Kidney (tissue), 22 donors: ENCODE results near the gene DIMT1. TPM values are rescaled to one million over a fixed set of nuclear protein-coding genes. Genes with fewer than 3 reads are reported as not detected.
A peak's percentile ranks its signal among the peaks of the same experiment; 100 is the strongest.

Experiments used
- DNase-seq, 5 donors: peaks; one replicate each; pipeline ENCODE4 v3.0.0-alpha.2; 2013 to 2020
- FAIRE-seq: peaks from 2 replicates; lab custom pipeline; 2012; peaks lifted over from hg19 to GRCh38; lab: Jason Lieb, UNC
- H3K27ac ChIP-seq, 2 donors: one replicate each; pipeline ENCODE4 v1.7.0; 2013; ENCODE audit warnings: low read depth in 2 of 2, low read length in 2 of 2, inconsistent platforms in 1 of 2
- H3K27me3 ChIP-seq: one replicate; pipeline ENCODE4 v1.7.1; 2013; ENCODE audit warnings: low read length, inconsistent platforms; ENCODE audit not compliant: control insufficient read depth, insufficient read depth
- H3K36me3 ChIP-seq, 3 donors: one replicate each; pipeline versions ENCODE4 v1.7.0 to v1.7.1; 2013; ENCODE audit warnings: low read length in 3 of 3, control low read depth in 1 of 3, inconsistent platforms in 1 of 3; ENCODE audit not compliant: insufficient read depth in 3 of 3, control insufficient read depth in 2 of 3
- H3K4me1 ChIP-seq, 3 donors: one replicate each; pipeline versions ENCODE4 v1.7.0 to v1.7.1; 2013; ENCODE audit warnings: low read length in 3 of 3, inconsistent platforms in 1 of 3, low read depth in 1 of 3; ENCODE audit not compliant: control insufficient read depth in 2 of 3, insufficient read depth in 2 of 3
- H3K4me3 ChIP-seq, 3 donors: one replicate each; pipeline versions ENCODE4 v1.7.0 to v1.8.1; 2013; ENCODE audit warnings: low read length in 3 of 3, control low read depth in 1 of 3, inconsistent platforms in 1 of 3
- H3K9ac ChIP-seq, 3 donors: one replicate each; pipeline versions ENCODE4 v1.7.0 to v1.7.1; 2013; ENCODE audit warnings: low read length in 3 of 3, control low read depth in 1 of 3, inconsistent platforms in 1 of 3
- H3K9me3 ChIP-seq, 3 donors: one replicate each; pipeline versions ENCODE4 v1.7.0 to v1.7.1; 2013; ENCODE audit warnings: low read length in 3 of 3, control low read depth in 1 of 3, inconsistent platforms in 1 of 3; ENCODE audit not compliant: control insufficient read depth in 2 of 3, insufficient read depth in 1 of 3
- CTCF ChIP-seq: IDR thresholded peaks from 3 replicates; pipeline ENCODE4 v1.5.1; 2012; ENCODE audit warnings: mild to moderate bottlenecking, moderate library complexity, borderline replicate concordance; ENCODE audit not compliant: insufficient read depth; ENCODE audit errors: extremely low read depth
- intact Hi-C: fragments of 100-400 bp; cut with DNase I; formaldehyde crosslinking; loops from one replicate; pipeline ENCODE4 v1.11.1; 2022
- long read RNA-seq, 10 donors: library from polyadenylated mRNA in 1 of 10; unstranded in 1 of 10; transcript quantifications; one replicate each; pipeline ENCODE4 v2.0.0 and lab custom pipeline, GENCODE V29; 2021 to 2026
- polyA plus RNA-seq: library from polyadenylated mRNA; stranded (reverse); fragments of 350-450 nt; fragmentation: Illumina TruSeq; extraction: RNeasy Lipid Tissue Mini Kit (QIAGEN cat#74804); gene quantifications from one replicate; pipeline ENCODE4 v1.2.3, GENCODE V29; 2014; ENCODE audit warnings: low read depth, low replicate concordance; ENCODE audit not compliant: insufficient read depth
- total RNA-seq: library from RNA; stranded (reverse); fragmentation: NEBNext Ultra II Directional; extraction: Animal tissue kit (Norgen Biotek cat#: 25700); gene quantifications from one replicate; pipeline ENCODE4 v1.2.1, GENCODE V29; 2021
- donor health status: control.
- donor health status: control.
- donor health status: control.
- donor health status: control.
- donor health status: control.
- donor health status: DM: yes; HTN: yes; CAD: no.
- donor health status: Normal renal cell carcinoma (clear cell type).

Gene DIMT1
- total RNA-seq (19.9 TPM), polyA plus RNA-seq (9.9 TPM)
- long read RNA-seq, donor 1, transcript DIMT1-201 (12 exons, 2,859 nt), result major isoform, 7 of 7 reads
- long read RNA-seq, donor 1, partial matches to known transcripts, result 0 of 7 reads
- long read RNA-seq, donor 1, other reads (novel, unspliced or antisense), result 0 of 7 reads
- long read RNA-seq, donor 2, transcript DIMT1-201 (12 exons, 2,859 nt), result major isoform, 10 of 20 reads
- long read RNA-seq, donor 2, partial matches to known transcripts, result 10 of 20 reads
- long read RNA-seq, donor 2, other reads (novel, unspliced or antisense), result 0 of 20 reads
- long read RNA-seq, donor 3, transcript DIMT1-201 (12 exons, 2,859 nt), result major isoform, 5 of 7 reads
- long read RNA-seq, donor 3, partial matches to known transcripts, result 0 of 7 reads
- long read RNA-seq, donor 3, other reads (novel, unspliced or antisense), result 0 of 7 reads
- long read RNA-seq, donor 4, partial matches to known transcripts, result 0 of 7 reads
- long read RNA-seq, donor 4, other reads (novel, unspliced or antisense), result 0 of 7 reads
- long read RNA-seq, donor 5, partial matches to known transcripts, result 0 of 2 reads
- long read RNA-seq, donor 5, other reads (novel, unspliced or antisense), result 0 of 2 reads
- long read RNA-seq, donor 6, transcript DIMT1-201 (12 exons, 2,859 nt), result major isoform, 5 of 5 reads
- long read RNA-seq, donor 6, partial matches to known transcripts, result 0 of 5 reads
- long read RNA-seq, donor 6, other reads (novel, unspliced or antisense), result 0 of 5 reads
- long read RNA-seq, donor 7, transcript DIMT1-201 (12 exons, 2,859 nt), result major isoform, 12 of 18 reads
- long read RNA-seq, donor 7, partial matches to known transcripts, result 2 of 18 reads
- long read RNA-seq, donor 7, other reads (novel, unspliced or antisense), result 4 of 18 reads
- long read RNA-seq, donor 8, transcript DIMT1-201 (12 exons, 2,859 nt), result major isoform, 11 of 13 reads
- long read RNA-seq, donor 8, partial matches to known transcripts, result 0 of 13 reads
- long read RNA-seq, donor 8, other reads (novel, unspliced or antisense), result 0 of 13 reads
- long read RNA-seq, donor 9, partial matches to known transcripts, result 12 of 15 reads
- long read RNA-seq, donor 9, other reads (novel, unspliced or antisense), result 0 of 15 reads
- long read RNA-seq, donor 10, transcript DIMT1-201 (12 exons, 2,859 nt), result major isoform, 5 of 8 reads
- long read RNA-seq, donor 10, partial matches to known transcripts, result 0 of 8 reads
- long read RNA-seq, donor 10, other reads (novel, unspliced or antisense), result 0 of 8 reads

- peak within 1 kb of the TSS; percentile 95 to 96 for H3K27ac ChIP-seq
- intact Hi-C loops, result no loop called here
- peak within 1 kb of the TSS; percentile 81 to 94 (median 86) for H3K4me3 ChIP-seq
- H3K9ac ChIP-seq, result peak within 1 kb of the TSS; percentile 82 to 95 (median 93)
- no peak for TF ChIP-seq CTCF
- peak; percentile 97 to 99 (median 98) for DNase-seq
- peaks cover 0 to 10% (median 2%) of the 10 kb centered on the region in 3 donors for H3K4me1 ChIP-seq
- H3K36me3 ChIP-seq, result peaks cover 0 to 2% (median under 1%) of the 10 kb centered on the region in 3 donors
- no peaks in the 10 kb centered on the region for H3K27me3 ChIP-seq
- FAIRE-seq, result peak; percentile 90
- H3K9me3 ChIP-seq, result no peaks in the 10 kb centered on the region
These were observed at the start of gene DIMT1 for GRCh38 chr5:62403411-62404250. Gene DIMT1 (minus strand): TSS chr5:62403905. CDS start chr5:62403772, 133 bp downstream.

- intact Hi-C loops, result no loop called here
- no peak for TF ChIP-seq CTCF
- peaks cover 0 to 10% (median 6%) of the 10 kb centered on the region in 3 donors for H3K36me3 ChIP-seq
- H3K4me3 ChIP-seq, result no peak overlapping the region
- FAIRE-seq (no peak), DNase-seq (no peak)
- no peaks in the 10 kb centered on the region for H3K9me3 ChIP-seq
- H3K9ac ChIP-seq, result no peak overlapping the region
- no peaks in the 10 kb centered on the region for H3K27me3 ChIP-seq
- H3K4me1 ChIP-seq, result no peaks in the 10 kb centered on the region
- H3K27ac ChIP-seq, result no peak overlapping the region
These were observed 46.6 kb upstream of the DIMT1 start for GRCh38 chr5:62450259-62450658.

GRCh38 chr5:62448528-62448927 lies 44.8 kb upstream of the DIMT1 start:
- DNase-seq (no peak), FAIRE-seq (no peak)
- Histone ChIP-seq H3K9me3 (no peaks in the 10 kb centered on the region), H3K9ac (no peak overlapping the region), H3K4me1 (no peaks in the 10 kb centered on the region), H3K36me3 (peaks cover 0 to 10% (median 6%) of the 10 kb centered on the region in 3 donors), H3K4me3 (no peak overlapping the region), H3K27ac (no peak overlapping the region), H3K27me3 (no peaks in the 10 kb centered on the region)
- TF ChIP-seq CTCF, result no peak
- intact Hi-C loops, result no loop called here
